Endodermal cell (in vitro differentiated cells): ENCODE results near the gene ARHGEF11. TPM values are rescaled to one million over a fixed set of nuclear protein-coding genes. Genes with fewer than 3 reads are reported as not detected.

Experiments used
- DNase-seq: peaks from one replicate; pipeline ENCODE4 v3.0.0-alpha.2; 2017
- H3K27ac ChIP-seq: 2 replicates; pipeline ENCODE4 v1.5.1; 2013; ENCODE audit warnings: mild to moderate bottlenecking, low read depth, low read length, moderate library complexity
- H3K27me3 ChIP-seq: 2 replicates; pipeline ENCODE4 v1.6.1; 2013; ENCODE audit warnings: mild to moderate bottlenecking, low read length, moderate library complexity; ENCODE audit not compliant: insufficient read depth, control insufficient read depth, poor library complexity, severe bottlenecking
- H3K36me3 ChIP-seq: 2 replicates; pipeline ENCODE4 v1.7.0; 2013; ENCODE audit warnings: mild to moderate bottlenecking, low read length, moderate library complexity; ENCODE audit not compliant: control insufficient read depth, insufficient read depth
- H3K4me1 ChIP-seq: one replicate; pipeline ENCODE4 v1.7.0; 2013; ENCODE audit warnings: low read length; ENCODE audit not compliant: control insufficient read depth, insufficient read depth
- H3K4me3 ChIP-seq: 2 replicates; pipeline ENCODE4 v1.5.1; 2013; ENCODE audit warnings: mild to moderate bottlenecking, low read length, moderate library complexity
- H3K9ac ChIP-seq: 2 replicates; pipeline ENCODE4 v1.6.1; 2013; ENCODE audit warnings: mild to moderate bottlenecking, low read length, moderate library complexity; ENCODE audit not compliant: poor library complexity, severe bottlenecking; ENCODE audit errors: extremely low read depth
- H3K9me3 ChIP-seq: 2 replicates; pipeline ENCODE4 v1.6.1; 2013; ENCODE audit warnings: mild to moderate bottlenecking, low read length, moderate library complexity; ENCODE audit not compliant: control insufficient read depth
- H3K27ac Mint-ChIP-seq: 2 replicates; pipeline ENCODE4 v1.8.0; 2020; ENCODE audit warnings: mixed read lengths
- H3K27me3 Mint-ChIP-seq: 2 replicates; pipeline ENCODE4 v1.8.0; 2021; ENCODE audit warnings: mild to moderate bottlenecking, mixed read lengths; ENCODE audit not compliant: insufficient read depth
- H3K36me3 Mint-ChIP-seq: 2 replicates; pipeline ENCODE4 v1.8.0; 2020; ENCODE audit warnings: low read depth, mixed read lengths
- H3K4me1 Mint-ChIP-seq: 2 replicates; pipeline ENCODE4 v1.8.0; 2020; ENCODE audit warnings: mixed read lengths
- H3K4me3 Mint-ChIP-seq: 2 replicates; pipeline ENCODE4 v1.8.0; 2020; ENCODE audit warnings: mild to moderate bottlenecking, moderate library complexity, mixed read lengths
- H3K9me3 Mint-ChIP-seq: 2 replicates; pipeline ENCODE4 v1.8.0; 2020; ENCODE audit warnings: mild to moderate bottlenecking, mixed read lengths
- WGBS, 2 experiments: methylation state at CpG; one replicate each; pipeline versions ENCODE4 v1.1.5 to v1.1.7; 2013; ENCODE audit warnings: missing lambda C conversion rate in 2 of 2, mixed read lengths in 1 of 2; ENCODE audit not compliant: insufficient coverage in 1 of 2, insufficient read length in 1 of 2; 5-methylcytosine and 5-hydroxymethylcytosine counted together
- total RNA-seq, 2 donors: library from RNA; stranded (reverse); fragmentation: NEBNext Ultra II Directional in 1 of 2; extraction: Animal tissue kit (Norgen Biotek cat#: 25700) in 1 of 2; gene quantifications; 2 replicates in 1 of 2; 3 replicates in 1 of 2; pipeline ENCODE4 v1.2.1, GENCODE V29; 2021
- TF ChIP-seq, protein P1 (sequence below): fragments of 200-600 bp; sonication (generic); conservative IDR thresholded peaks from 2 replicates; pipeline ENCODE4 v1.5.0; 2021; ENCODE audit warnings: antibody characterized with exemption, mild to moderate bottlenecking

Gene ARHGEF11
- total RNA-seq, 2 donors from 2014 or later: 54.2 to 56.5 TPM

DNA sequence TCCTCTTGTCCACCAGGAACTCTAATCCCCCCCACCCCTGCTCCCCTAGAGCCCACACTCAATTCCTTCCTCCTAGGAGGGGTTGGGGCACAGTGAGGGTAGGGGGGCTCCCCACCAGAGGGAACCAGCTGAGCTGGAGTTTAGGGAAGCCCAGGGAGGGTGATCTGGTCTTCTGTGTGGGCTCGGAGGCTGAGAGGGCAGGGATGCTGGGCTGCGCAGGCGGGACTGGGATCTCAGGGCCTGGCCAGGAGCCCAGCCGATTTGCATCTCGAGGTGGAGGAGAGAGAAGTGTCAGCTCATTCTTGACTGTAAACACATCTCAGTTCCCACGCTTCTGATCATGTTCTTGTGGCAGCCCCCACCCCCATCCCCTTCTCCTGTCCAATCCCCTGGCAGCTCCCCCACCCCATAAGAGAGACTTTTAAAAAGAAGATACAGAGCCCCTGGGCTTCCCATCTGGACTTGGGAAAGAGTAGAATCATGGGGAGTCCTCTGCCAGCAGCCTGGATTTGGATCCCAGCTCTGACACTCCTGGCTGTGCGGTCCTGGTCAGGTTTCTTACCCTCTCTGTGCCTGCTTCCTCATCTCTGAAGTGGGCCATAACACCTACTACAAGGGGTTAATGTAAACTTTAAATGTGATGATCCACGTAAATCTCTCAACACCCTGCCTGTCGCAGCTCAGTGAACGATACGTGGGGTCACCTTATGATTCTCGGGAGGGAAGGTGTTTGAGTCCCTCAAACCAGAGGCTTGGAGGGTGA is 145.4 kb downstream of the ARHGEF11 start:
- 82 to 85% methylated on average over 11 to 12 of the region's 12 CpGs for WGBS, 2 experiments
- H3K4me1 Mint-ChIP-seq: peaks cover 3% of the 10 kb centered on the region
- H3K27me3 Mint-ChIP-seq: peaks cover 15% of the 10 kb centered on the region
- Histone ChIP-seq H3K9ac (no peak overlapping the region), H3K4me3 (no peak overlapping the region), H3K27ac (no peak overlapping the region), H3K9me3 (no peaks in the 10 kb centered on the region), H3K4me1 (no peaks in the 10 kb centered on the region), H3K27me3 (no peaks in the 10 kb centered on the region), H3K36me3 (no peaks in the 10 kb centered on the region)
- TF ChIP-seq, protein P1, sequence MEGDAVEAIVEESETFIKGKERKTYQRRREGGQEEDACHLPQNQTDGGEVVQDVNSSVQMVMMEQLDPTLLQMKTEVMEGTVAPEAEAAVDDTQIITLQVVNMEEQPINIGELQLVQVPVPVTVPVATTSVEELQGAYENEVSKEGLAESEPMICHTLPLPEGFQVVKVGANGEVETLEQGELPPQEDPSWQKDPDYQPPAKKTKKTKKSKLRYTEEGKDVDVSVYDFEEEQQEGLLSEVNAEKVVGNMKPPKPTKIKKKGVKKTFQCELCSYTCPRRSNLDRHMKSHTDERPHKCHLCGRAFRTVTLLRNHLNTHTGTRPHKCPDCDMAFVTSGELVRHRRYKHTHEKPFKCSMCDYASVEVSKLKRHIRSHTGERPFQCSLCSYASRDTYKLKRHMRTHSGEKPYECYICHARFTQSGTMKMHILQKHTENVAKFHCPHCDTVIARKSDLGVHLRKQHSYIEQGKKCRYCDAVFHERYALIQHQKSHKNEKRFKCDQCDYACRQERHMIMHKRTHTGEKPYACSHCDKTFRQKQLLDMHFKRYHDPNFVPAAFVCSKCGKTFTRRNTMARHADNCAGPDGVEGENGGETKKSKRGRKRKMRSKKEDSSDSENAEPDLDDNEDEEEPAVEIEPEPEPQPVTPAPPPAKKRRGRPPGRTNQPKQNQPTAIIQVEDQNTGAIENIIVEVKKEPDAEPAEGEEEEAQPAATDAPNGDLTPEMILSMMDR: no peak
- no peak overlapping the region for H3K4me3 Mint-ChIP-seq
- DNase-seq: no peak
- H3K36me3 Mint-ChIP-seq: no peaks in the 10 kb centered on the region
- no peaks in the 10 kb centered on the region for H3K9me3 Mint-ChIP-seq
- H3K27ac Mint-ChIP-seq: no peak overlapping the region

DNA sequence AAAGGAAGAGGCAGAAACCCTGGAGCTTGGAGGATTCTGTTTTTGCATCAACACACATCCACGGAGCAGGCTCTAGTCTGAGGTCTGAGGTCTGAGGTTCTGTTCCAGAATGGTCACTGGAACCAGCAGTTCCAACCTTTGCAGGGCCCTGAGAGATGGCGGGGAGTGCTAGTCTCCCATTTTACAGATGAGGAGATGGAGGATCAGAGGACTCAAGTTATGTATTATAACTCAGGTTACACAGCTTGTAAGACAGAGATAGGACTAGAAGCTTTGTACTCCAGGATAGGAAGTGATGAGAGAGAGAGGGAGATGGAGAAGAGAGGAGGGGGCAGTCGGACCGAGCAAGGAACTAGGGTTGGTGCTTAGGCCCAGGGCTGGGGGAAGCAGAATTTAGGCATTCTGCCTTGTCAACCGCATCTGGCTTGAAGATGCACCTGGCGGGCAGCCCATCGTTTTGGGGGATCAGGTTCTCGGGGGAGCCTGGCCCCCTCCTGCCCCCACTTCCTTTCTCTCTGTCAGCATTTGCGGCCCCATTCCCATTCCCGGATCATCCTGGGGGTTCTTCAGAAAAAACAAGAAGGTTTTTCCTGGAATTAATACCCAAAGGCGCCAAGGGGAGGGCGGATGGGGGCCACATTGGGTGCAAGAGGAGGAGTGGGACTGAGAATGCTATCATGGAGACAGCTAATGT is 146.4 kb downstream of the ARHGEF11 start:
- peaks cover 4% of the 10 kb centered on the region for H3K27me3 ChIP-seq
- H3K36me3 ChIP-seq: no peaks in the 10 kb centered on the region
- H3K27ac ChIP-seq: no peak overlapping the region
- WGBS, 2 experiments: 81 to 90% methylated on average over 9 to 12 of the region's 12 CpGs
- no peak overlapping the region for H3K4me3 ChIP-seq
- no peak for DNase-seq
- no peaks in the 10 kb centered on the region for H3K9me3 ChIP-seq
- no peaks in the 10 kb centered on the region for H3K4me1 ChIP-seq
- Mint-ChIP-seq H3K4me3 (no peak overlapping the region), H3K36me3 (no peaks in the 10 kb centered on the region), H3K4me1 (peaks cover 3% of the 10 kb centered on the region), H3K27ac (no peak overlapping the region), H3K27me3 (peaks cover 21% of the 10 kb centered on the region), H3K9me3 (no peaks in the 10 kb centered on the region)
- no peak overlapping the region for H3K9ac ChIP-seq
- TF ChIP-seq, protein P1: no peak

DNA sequence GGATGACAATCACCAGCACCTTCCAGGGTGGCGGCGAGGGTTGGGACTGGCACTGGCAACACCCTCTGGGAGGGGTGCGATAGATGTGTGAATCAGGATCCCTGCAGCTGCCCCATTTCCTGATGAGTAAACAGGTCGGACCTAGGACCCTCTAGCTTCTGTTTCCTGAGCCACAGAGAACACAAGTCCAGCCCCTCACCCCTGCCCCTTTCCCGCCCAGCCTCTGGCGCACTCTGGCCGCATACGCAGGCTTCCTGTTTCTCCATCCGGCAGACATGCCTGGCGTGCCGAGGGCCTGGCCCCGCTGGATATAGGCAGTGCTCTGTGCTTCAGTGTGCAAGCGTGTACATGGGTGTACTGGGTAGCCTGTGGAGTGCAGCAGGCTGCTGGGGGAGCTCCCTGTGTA is 147.4 kb downstream of the ARHGEF11 start:
- no peak overlapping the region for H3K4me3 ChIP-seq
- H3K9me3 ChIP-seq: no peaks in the 10 kb centered on the region
- Mint-ChIP-seq H3K27ac (no peak overlapping the region), H3K4me1 (peaks cover 3% of the 10 kb centered on the region), H3K36me3 (no peaks in the 10 kb centered on the region), H3K4me3 (no peak overlapping the region), H3K9me3 (no peaks in the 10 kb centered on the region), H3K27me3 (peaks cover 28% of the 10 kb centered on the region)
- H3K27ac ChIP-seq: no peak overlapping the region
- TF ChIP-seq, protein P1: no peak
- no peaks in the 10 kb centered on the region for H3K4me1 ChIP-seq
- peaks cover 11% of the 10 kb centered on the region for H3K27me3 ChIP-seq
- WGBS, 2 experiments: 69% methylated on average over 10 to 13 of the region's 13 CpGs
- peak; percentile 77 for DNase-seq
- H3K9ac ChIP-seq: no peak overlapping the region
- no peaks in the 10 kb centered on the region for H3K36me3 ChIP-seq
